Ovary (tissue), 3 donors: ENCODE results near the gene ZNF154.

Source experiments
- EP300 ChIP-seq: sonication (generic); formaldehyde crosslinking; IDR thresholded peaks from one replicate; pipeline ENCODE4 v1.6.1; 2017; ENCODE audit warnings: antibody characterized with exemption
- POLR2A ChIP-seq: fragments of 450-650 bp; IDR thresholded peaks from one replicate; pipeline ENCODE4 v1.6.1; 2017; ENCODE audit warnings: antibody characterized with exemption, mild to moderate bottlenecking, moderate library complexity
- TF ChIP-seq, protein P1 (sequence below), 3 donors: fragments of 450-650 bp in 2 of 3; fragments of 200-600 bp in 1 of 3; IDR thresholded peaks; one replicate each; pipeline versions ENCODE4 v1.5.1 to v1.8.0; 2016 to 2022; ENCODE audit warnings: antibody characterized with exemption in 3 of 3, mild to moderate bottlenecking in 1 of 3
- donor health status: DM: no; HTN: no; CAD: no.

DNA sequence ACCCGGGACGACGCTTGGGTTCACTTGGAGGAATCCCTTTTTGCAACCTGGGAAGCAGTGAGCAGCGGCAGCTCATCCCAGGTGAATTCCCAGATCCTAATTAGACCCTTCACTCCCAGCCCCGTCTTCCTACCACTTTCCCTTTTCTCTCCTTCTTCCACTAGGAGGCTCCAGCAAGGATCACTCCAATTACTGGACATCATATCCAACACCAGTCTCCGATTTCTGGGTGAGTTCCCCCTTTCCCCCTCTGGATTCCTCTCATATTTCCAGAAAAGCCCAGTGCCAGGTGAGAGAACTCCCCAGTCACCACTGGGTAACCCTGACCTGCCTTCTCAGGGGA lies 57.4 kb downstream of the ZNF154 start:
- TF ChIP-seq, protein P1, sequence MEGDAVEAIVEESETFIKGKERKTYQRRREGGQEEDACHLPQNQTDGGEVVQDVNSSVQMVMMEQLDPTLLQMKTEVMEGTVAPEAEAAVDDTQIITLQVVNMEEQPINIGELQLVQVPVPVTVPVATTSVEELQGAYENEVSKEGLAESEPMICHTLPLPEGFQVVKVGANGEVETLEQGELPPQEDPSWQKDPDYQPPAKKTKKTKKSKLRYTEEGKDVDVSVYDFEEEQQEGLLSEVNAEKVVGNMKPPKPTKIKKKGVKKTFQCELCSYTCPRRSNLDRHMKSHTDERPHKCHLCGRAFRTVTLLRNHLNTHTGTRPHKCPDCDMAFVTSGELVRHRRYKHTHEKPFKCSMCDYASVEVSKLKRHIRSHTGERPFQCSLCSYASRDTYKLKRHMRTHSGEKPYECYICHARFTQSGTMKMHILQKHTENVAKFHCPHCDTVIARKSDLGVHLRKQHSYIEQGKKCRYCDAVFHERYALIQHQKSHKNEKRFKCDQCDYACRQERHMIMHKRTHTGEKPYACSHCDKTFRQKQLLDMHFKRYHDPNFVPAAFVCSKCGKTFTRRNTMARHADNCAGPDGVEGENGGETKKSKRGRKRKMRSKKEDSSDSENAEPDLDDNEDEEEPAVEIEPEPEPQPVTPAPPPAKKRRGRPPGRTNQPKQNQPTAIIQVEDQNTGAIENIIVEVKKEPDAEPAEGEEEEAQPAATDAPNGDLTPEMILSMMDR (IDR thresholded peaks at IDR 0.05): no peak
- TF ChIP-seq EP300: no peak
- no peak for TF ChIP-seq POLR2A
